Mesenchymal stem cell (in vitro differentiated cells and primary cell): ENCODE measurements around the gene RGMB.
A peak's percentile ranks its signal among the peaks of the same experiment; 100 is the strongest.

ENCODE experiments used
- DNase-seq: peaks from one replicate; pipeline ENCODE4 v3.0.0-alpha.2; 2013
- H2AFZ ChIP-seq: one replicate; pipeline ENCODE4 v1.6.1; 2013; ENCODE audit warnings: low read depth, mild to moderate bottlenecking, control low read depth, inconsistent platforms, low read length, moderate library complexity
- H2AK5ac ChIP-seq: 2 replicates; pipeline ENCODE4 v1.6.1; 2013; ENCODE audit warnings: low read length, moderate library complexity, mild to moderate bottlenecking, inconsistent platforms; ENCODE audit not compliant: severe bottlenecking
- H2BK120ac ChIP-seq: one replicate; pipeline ENCODE4 v1.6.1; 2013; ENCODE audit warnings: low read depth, mild to moderate bottlenecking, inconsistent platforms, low read length, moderate library complexity
- H2BK12ac ChIP-seq, 2 experiments: one replicate each; pipeline ENCODE4 v1.6.1; 2013; ENCODE audit warnings: inconsistent platforms in 2 of 2, low read length in 2 of 2, mild to moderate bottlenecking in 2 of 2, moderate library complexity in 2 of 2, control low read depth in 1 of 2
- H2BK15ac ChIP-seq: one replicate; pipeline ENCODE4 v1.6.1; 2013; ENCODE audit warnings: mild to moderate bottlenecking, low read depth, inconsistent platforms; ENCODE audit not compliant: poor library complexity, severe bottlenecking
- H2BK5ac ChIP-seq: 2 replicates; pipeline ENCODE4 v1.6.1; 2013; ENCODE audit warnings: low read depth, mild to moderate bottlenecking, low read length, control low read depth, inconsistent platforms; ENCODE audit not compliant: poor library complexity, severe bottlenecking
- H3K14ac ChIP-seq, 2 experiments: one replicate each; pipeline ENCODE4 v1.6.1; 2013; ENCODE audit warnings: inconsistent platforms in 2 of 2, low read length in 2 of 2, control low read depth in 1 of 2, mild to moderate bottlenecking in 1 of 2, moderate library complexity in 1 of 2
- H3K18ac ChIP-seq, 2 experiments: one replicate each; pipeline ENCODE4 v1.6.1; 2013; ENCODE audit warnings: inconsistent platforms in 2 of 2, low read length in 2 of 2, control low read depth in 1 of 2, low read depth in 1 of 2, mild to moderate bottlenecking in 1 of 2
- H3K23ac ChIP-seq, 2 experiments: one replicate each; pipeline ENCODE4 v1.6.1; 2013; ENCODE audit warnings: inconsistent platforms in 2 of 2, low read length in 2 of 2, mild to moderate bottlenecking in 2 of 2, moderate library complexity in 2 of 2, control low read depth in 1 of 2
- H3K27ac ChIP-seq: 2 replicates; pipeline ENCODE4 v1.5.1; 2013; ENCODE audit warnings: mild to moderate bottlenecking, moderate library complexity, low read length, control low read depth, inconsistent platforms; ENCODE audit not compliant: poor library complexity, severe bottlenecking
- H3K27me3 ChIP-seq, 2 experiments: 2 replicates each; pipeline versions ENCODE4 v1.6.1 to v1.7.0; 2013; ENCODE audit warnings: low read length in 2 of 2, mild to moderate bottlenecking in 2 of 2, moderate library complexity in 2 of 2, control low read depth in 1 of 2, inconsistent platforms in 1 of 2; ENCODE audit not compliant: control insufficient read depth in 1 of 2, insufficient read depth in 1 of 2
- H3K36me3 ChIP-seq, 2 experiments: 2 replicates each; pipeline versions ENCODE4 v1.6.1 to v1.7.0; 2013; ENCODE audit warnings: low read length in 2 of 2, control low read depth in 1 of 2, inconsistent platforms in 1 of 2, low read depth in 1 of 2, mild to moderate bottlenecking in 1 of 2; ENCODE audit not compliant: insufficient read depth in 2 of 2, control insufficient read depth in 1 of 2
- H3K4ac ChIP-seq, 2 experiments: one replicate each; pipeline ENCODE4 v1.6.1; 2013; ENCODE audit warnings: inconsistent platforms in 2 of 2, low read length in 2 of 2, mild to moderate bottlenecking in 2 of 2, moderate library complexity in 2 of 2, control low read depth in 1 of 2, low read depth in 1 of 2
- H3K4me1 ChIP-seq: 2 replicates; pipeline ENCODE4 v1.6.1; 2013; ENCODE audit warnings: low read depth, low read length, control low read depth; ENCODE audit not compliant: control insufficient read depth, insufficient read depth
- H3K4me2 ChIP-seq: 2 replicates; pipeline ENCODE4 v1.6.1; 2013; ENCODE audit warnings: low read length, mild to moderate bottlenecking, inconsistent platforms; ENCODE audit not compliant: poor library complexity, severe bottlenecking
- H3K4me3 ChIP-seq, 2 experiments: 2 replicates each; pipeline versions ENCODE4 v1.5.1 to v1.7.0; 2013; ENCODE audit warnings: low read length in 2 of 2, mild to moderate bottlenecking in 2 of 2, control low read depth in 1 of 2, low read depth in 1 of 2; ENCODE audit not compliant: insufficient read depth in 1 of 2
- H3K79me1 ChIP-seq: replicated peaks from 2 replicates; pipeline ENCODE4 v1.6.1; 2013; ENCODE audit warnings: mild to moderate bottlenecking, control low read depth, low read length, inconsistent platforms; ENCODE audit not compliant: poor library complexity, severe bottlenecking
- H3K9ac ChIP-seq: 2 replicates; pipeline ENCODE4 v1.7.0; 2013; ENCODE audit warnings: mild to moderate bottlenecking, low read length, moderate library complexity
- H3K9me3 ChIP-seq: 2 replicates; pipeline ENCODE4 v1.7.0; 2013; ENCODE audit warnings: mild to moderate bottlenecking, low read length; ENCODE audit not compliant: control insufficient read depth
- H4K8ac ChIP-seq: one replicate; pipeline ENCODE4 v1.6.1; 2013; ENCODE audit warnings: inconsistent platforms, mild to moderate bottlenecking, low read length, moderate library complexity
- H4K91ac ChIP-seq: one replicate; pipeline ENCODE4 v1.6.1; 2013; ENCODE audit warnings: mild to moderate bottlenecking, low read length, inconsistent platforms
- WGBS: methylation state at CpG from one replicate; pipeline ENCODE4 v1.1.7; 2013; ENCODE audit warnings: mixed read lengths; 5-methylcytosine and 5-hydroxymethylcytosine counted together

The RGMB gene

GRCh38 chr5:98794001-98794400 is 20.5 kb downstream of the RGMB start:
- no peak overlapping the region for H3K4me2 ChIP-seq
- H3K4ac ChIP-seq: no peak overlapping the region
- H4K8ac ChIP-seq: no peak overlapping the region
- H3K79me1 ChIP-seq: peaks cover 9% of the 10 kb centered on the region
- H3K9ac ChIP-seq: no peak overlapping the region
- no peak overlapping the region for H3K14ac ChIP-seq
- H3K23ac ChIP-seq: no peak overlapping the region
- H3K18ac ChIP-seq: no peak overlapping the region
- no peak overlapping the region for H2BK15ac ChIP-seq
- peaks cover 18 to 62% of the 10 kb centered on the region in 2 experiments for H3K36me3 ChIP-seq
- no peak overlapping the region for H2BK5ac ChIP-seq
- H3K27ac ChIP-seq: no peak overlapping the region
- no peaks in the 10 kb centered on the region for H3K27me3 ChIP-seq
- no peak overlapping the region for H2AFZ ChIP-seq
- no peak overlapping the region for H3K4me3 ChIP-seq
- no peak overlapping the region for H4K91ac ChIP-seq
- H3K4me1 ChIP-seq: peaks cover 4% of the 10 kb centered on the region
- no peak overlapping the region for H2AK5ac ChIP-seq
- H2BK120ac ChIP-seq: no peak overlapping the region
- DNase-seq: no peak
- H2BK12ac ChIP-seq: no peak overlapping the region
- 95% methylated on average over 5 of the region's 7 CpGs for WGBS
- no peaks in the 10 kb centered on the region for H3K9me3 ChIP-seq

GRCh38 chr5:98794414-98795080 is 21.1 kb downstream of the RGMB start:
- H2AFZ ChIP-seq: no peak overlapping the region
- 93% methylated on average over 6 of the region's 9 CpGs for WGBS
- no peak overlapping the region for H4K8ac ChIP-seq
- H3K36me3 ChIP-seq: peaks cover 18 to 56% of the 10 kb centered on the region in 2 experiments
- H2BK120ac ChIP-seq: no peak overlapping the region
- DNase-seq: no peak
- no peaks in the 10 kb centered on the region for H3K27me3 ChIP-seq
- H3K4ac ChIP-seq: no peak overlapping the region
- no peak overlapping the region for H3K4me2 ChIP-seq
- H2BK15ac ChIP-seq: no peak overlapping the region
- H3K14ac ChIP-seq: no peak overlapping the region
- H3K18ac ChIP-seq: no peak overlapping the region
- peak overlapping the region; percentile 62 for H3K9ac ChIP-seq
- H3K4me3 ChIP-seq: no peak overlapping the region
- H3K27ac ChIP-seq: no peak overlapping the region
- no peak overlapping the region for H2BK12ac ChIP-seq
- H3K23ac ChIP-seq: peak overlapping the region in 1 of 2 experiments; percentile 68
- H2AK5ac ChIP-seq: no peak overlapping the region
- H4K91ac ChIP-seq: no peak overlapping the region
- H3K79me1 ChIP-seq: peaks cover 9% of the 10 kb centered on the region
- H2BK5ac ChIP-seq: no peak overlapping the region
- H3K4me1 ChIP-seq: peaks cover 4% of the 10 kb centered on the region
- H3K9me3 ChIP-seq: no peaks in the 10 kb centered on the region

GRCh38 chr5:98795243-98795642 is 21.8 kb downstream of the RGMB start:
- no peak overlapping the region for H3K14ac ChIP-seq
- peaks cover 9% of the 10 kb centered on the region for H3K79me1 ChIP-seq
- no peak overlapping the region for H3K4me2 ChIP-seq
- H3K23ac ChIP-seq: no peak overlapping the region
- DNase-seq: no peak
- H4K91ac ChIP-seq: no peak overlapping the region
- no peak overlapping the region for H2AK5ac ChIP-seq
- no peaks in the 10 kb centered on the region for H3K9me3 ChIP-seq
- H3K27me3 ChIP-seq: no peaks in the 10 kb centered on the region
- H3K9ac ChIP-seq: peak overlapping the region; percentile 62
- no peak overlapping the region for H2BK120ac ChIP-seq
- H2BK5ac ChIP-seq: no peak overlapping the region
- H2BK15ac ChIP-seq: no peak overlapping the region
- no peak overlapping the region for H3K18ac ChIP-seq
- H2BK12ac ChIP-seq: no peak overlapping the region
- peaks cover 4% of the 10 kb centered on the region for H3K4me1 ChIP-seq
- H2AFZ ChIP-seq: no peak overlapping the region
- no peak overlapping the region for H3K27ac ChIP-seq
- H4K8ac ChIP-seq: no peak overlapping the region
- no peak overlapping the region for H3K4ac ChIP-seq
- peaks cover 18 to 49% of the 10 kb centered on the region in 2 experiments for H3K36me3 ChIP-seq
- H3K4me3 ChIP-seq: no peak overlapping the region
- 99% methylated on average over 5 of the region's 5 CpGs for WGBS

GRCh38 chr5:98796197-98796972 is 22.9 kb downstream of the RGMB start:
- Histone ChIP-seq H3K18ac (no peak overlapping the region), H4K8ac (no peak overlapping the region), H2BK15ac (no peak overlapping the region), H3K27ac (peak overlapping the region; percentile 47), H3K4me2 (no peak overlapping the region), H4K91ac (no peak overlapping the region), H3K9me3 (no peaks in the 10 kb centered on the region), H3K4me1 (peaks cover 4% of the 10 kb centered on the region), H3K4me3 (no peak overlapping the region), H2BK12ac (no peak overlapping the region), H2BK5ac (no peak overlapping the region), H2AFZ (no peak overlapping the region), H3K79me1 (peaks cover 9% of the 10 kb centered on the region), H3K23ac (no peak overlapping the region), H3K14ac (no peak overlapping the region), H3K4ac (no peak overlapping the region), H3K9ac (peak overlapping the region; percentile 62), H3K36me3 (peaks cover 18 to 39% of the 10 kb centered on the region in 2 experiments), H3K27me3 (no peaks in the 10 kb centered on the region), H2BK120ac (no peak overlapping the region), H2AK5ac (no peak overlapping the region)
- WGBS: 26% methylated on average over 3 of the region's 7 CpGs
- peak; percentile 68 for DNase-seq
